Neural cell (in vitro differentiated cells): Measurements from ENCODE around the gene SLC66A1. TPM values are rescaled to one million over a fixed set of nuclear protein-coding genes. Genes with fewer than 3 reads are reported as not detected.

Experiments used
- H2AFZ ChIP-seq: fragments of 200-600, 300-800 bp; sonication (generic), shearing (Covaris generic); 2 replicates; pipeline ENCODE4 v1.6.0; 2014; ENCODE audit warnings: low read depth, mild to moderate bottlenecking, antibody characterized with exemption, low read length, moderate library complexity
- H3F3A ChIP-seq: fragments of 200-600 bp; shearing (Covaris generic); 2 replicates; pipeline ENCODE4 v1.6.1; 2016; ENCODE audit warnings: mild to moderate bottlenecking, moderate library complexity, mixed read lengths, antibody characterized with exemption, low read length; ENCODE audit not compliant: insufficient read depth, poor library complexity, severe bottlenecking
- H3K27ac ChIP-seq: fragments of 200-600, 300-800 bp; sonication (generic), shearing (Covaris generic); 2 replicates; pipeline ENCODE4 v1.5.1; 2014; ENCODE audit warnings: mild to moderate bottlenecking, low read length, moderate library complexity
- H3K27me3 ChIP-seq: fragments of 300-800, 200-600 bp; sonication (generic), shearing (Covaris generic); 2 replicates; pipeline ENCODE4 v1.6.0; 2014; ENCODE audit warnings: mild to moderate bottlenecking, low read depth, low read length, moderate library complexity; ENCODE audit not compliant: insufficient read depth
- H3K36me3 ChIP-seq: fragments of 300-800, 200-600 bp; sonication (generic), shearing (Covaris generic); 2 replicates; pipeline ENCODE4 v1.5.1; 2014; ENCODE audit warnings: mild to moderate bottlenecking, antibody characterized with exemption, low read length, moderate library complexity; ENCODE audit not compliant: insufficient read depth
- H3K4me2 ChIP-seq: fragments of 300-800, 200-600 bp; sonication (generic), shearing (Covaris generic); 2 replicates; pipeline ENCODE4 v1.6.0; 2014; ENCODE audit warnings: mild to moderate bottlenecking, low read length
- H3K4me3 ChIP-seq: fragments of 300-800, 200-600 bp; sonication (generic), shearing (Covaris generic); 2 replicates; pipeline ENCODE4 v1.5.1; 2014; ENCODE audit warnings: mild to moderate bottlenecking, low read length, moderate library complexity
- H3K79me2 ChIP-seq: fragments of 200-600 bp; shearing (Covaris generic); replicated peaks from 2 replicates; pipeline ENCODE4 v1.6.0; 2014; ENCODE audit warnings: mild to moderate bottlenecking, low read length, moderate library complexity; ENCODE audit not compliant: insufficient read depth
- H3K9ac ChIP-seq: fragments of 300-800, 200-600 bp; sonication (generic), shearing (Covaris generic); 2 replicates; pipeline ENCODE4 v1.6.1; 2016; ENCODE audit warnings: mild to moderate bottlenecking, low read length, mixed read lengths
- H3K9me2 ChIP-seq: fragments of 200-600 bp; shearing (Covaris generic); 2 replicates; pipeline ENCODE4 v1.6.1; 2016; ENCODE audit warnings: mild to moderate bottlenecking, low read length, mixed read lengths; ENCODE audit not compliant: insufficient read depth
- H3K9me3 ChIP-seq: fragments of 200-600, 300-800 bp; sonication (generic), shearing (Covaris generic); 2 replicates; pipeline ENCODE4 v1.6.1; 2016; ENCODE audit warnings: mild to moderate bottlenecking, mixed run types, low read length, moderate library complexity, mixed read lengths
- H4K20me1 ChIP-seq: fragments of 200-600 bp; shearing (Covaris generic); 2 replicates; pipeline ENCODE4 v1.6.1; 2016; ENCODE audit warnings: mild to moderate bottlenecking, mixed run types; ENCODE audit not compliant: insufficient read depth
- EP300 ChIP-seq: fragments of 450-650 bp; conservative IDR thresholded peaks from 2 replicates; pipeline ENCODE4 v1.6.1; 2014; ENCODE audit warnings: antibody characterized with exemption, mild to moderate bottlenecking, moderate library complexity; ENCODE audit not compliant: poor library complexity, severe bottlenecking
- EZH2 ChIP-seq: fragments of 200-600, 300-800 bp; shearing (Covaris generic), sonication (generic); IDR thresholded peaks from 2 replicates; pipeline ENCODE4 v1.6.1; 2014; ENCODE audit warnings: antibody characterized with exemption, low read length, borderline replicate concordance, mild to moderate bottlenecking; ENCODE audit not compliant: insufficient read depth, poor library complexity, severe bottlenecking
- MXI1 ChIP-seq: fragments of 450-650 bp; conservative IDR thresholded peaks from 2 replicates; pipeline ENCODE4 v1.6.1; 2014; ENCODE audit warnings: antibody characterized with exemption, mild to moderate bottlenecking; ENCODE audit not compliant: poor library complexity, severe bottlenecking
- POLR2AphosphoS5 ChIP-seq: IDR thresholded peaks from 2 replicates; pipeline ENCODE4 v1.6.1; 2012
- RAD21 ChIP-seq: fragments of 450-650 bp; conservative IDR thresholded peaks from 2 replicates; pipeline ENCODE4 v1.6.1; 2014; ENCODE audit warnings: antibody characterized with exemption, mild to moderate bottlenecking, moderate library complexity
- SMC3 ChIP-seq: fragments of 450-650 bp; conservative IDR thresholded peaks from 2 replicates; pipeline ENCODE4 v1.6.1; 2014; ENCODE audit warnings: antibody characterized with exemption, mild to moderate bottlenecking, moderate library complexity; ENCODE audit not compliant: poor library complexity
- polyA plus RNA-seq: library from polyadenylated mRNA; depleted of rRNA; stranded (reverse); fragments of >200 nt; gene quantifications from 2 replicates; pipeline ENCODE4 v1.2.3, GENCODE V29; 2014
- small RNA-seq, 3 experiments: library from RNA; depleted of rRNA; stranded (forward); fragments of <200 nt; gene quantifications; one replicate each; pipeline ENCODE3, GENCODE V24; 2012
- TF ChIP-seq, protein P1 (sequence below): IDR thresholded peaks from 2 replicates; pipeline ENCODE4 v1.6.1; 2012; ENCODE audit warnings: borderline replicate concordance

The SLC66A1 gene
- polyA plus RNA-seq, 1 donor from 2014 or later, result 31.8 TPM

DNA sequence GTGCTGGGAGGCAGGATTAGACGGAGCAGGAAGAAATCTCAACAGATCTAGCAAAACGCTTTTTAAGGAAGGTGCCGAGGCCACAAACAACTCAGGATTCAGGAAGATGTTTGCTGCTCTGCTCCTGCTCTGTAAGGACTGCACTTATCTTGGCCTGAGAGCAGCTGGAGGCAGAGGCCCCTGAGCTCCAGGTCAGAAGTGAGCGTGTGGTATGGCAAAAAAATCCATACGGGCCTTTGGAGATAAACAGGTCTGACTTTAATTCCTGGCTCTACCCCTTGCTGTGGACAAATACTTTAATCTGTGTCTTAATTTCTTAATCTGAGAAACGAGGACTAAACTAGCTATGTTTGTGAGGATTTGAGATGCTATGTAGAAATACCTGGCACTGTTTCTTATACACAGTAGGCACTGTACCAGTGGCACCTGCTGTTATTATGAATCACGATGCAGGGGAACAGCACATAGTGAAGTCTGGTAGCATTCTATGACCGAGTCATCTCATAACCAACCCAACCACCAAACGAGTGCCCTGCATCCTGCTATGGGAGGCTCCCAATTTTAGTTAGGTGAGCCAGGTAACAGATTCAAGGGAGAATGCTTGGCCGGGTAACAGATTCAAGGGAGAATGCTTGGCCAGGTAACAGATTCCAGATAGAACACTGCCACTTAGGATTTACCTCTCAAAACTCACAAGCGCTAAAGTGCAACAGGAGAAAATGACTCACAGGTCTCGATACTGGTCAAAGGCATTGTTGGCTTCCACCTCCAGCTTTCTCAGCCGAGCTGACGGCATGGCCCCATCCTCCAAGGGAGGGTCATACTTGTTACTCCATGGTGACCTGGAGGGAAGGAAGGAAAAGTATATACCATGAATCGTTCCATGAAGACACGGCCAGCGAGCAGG, 65.9 kb downstream of the SLC66A1 start:
- H2AFZ ChIP-seq, result no peak overlapping the region
- H3F3A ChIP-seq, result no peaks in the 10 kb centered on the region
- H3K36me3 ChIP-seq, result peaks cover 12% of the 10 kb centered on the region
- no peak overlapping the region for H3K4me3 ChIP-seq
- no peaks in the 10 kb centered on the region for H4K20me1 ChIP-seq
- no peaks in the 10 kb centered on the region for H3K9me3 ChIP-seq
- H3K9me2 ChIP-seq, result no peaks in the 10 kb centered on the region
- no peaks in the 10 kb centered on the region for H3K27me3 ChIP-seq
- H3K27ac ChIP-seq, result no peak overlapping the region
- H3K79me2 ChIP-seq, result no peaks in the 10 kb centered on the region
- no peak for TF ChIP-seq RAD21
- no peak for TF ChIP-seq EZH2
- TF ChIP-seq SMC3, result no peak
- no peak for TF ChIP-seq POLR2AphosphoS5
- no peak for TF ChIP-seq MXI1
- TF ChIP-seq, protein P1, sequence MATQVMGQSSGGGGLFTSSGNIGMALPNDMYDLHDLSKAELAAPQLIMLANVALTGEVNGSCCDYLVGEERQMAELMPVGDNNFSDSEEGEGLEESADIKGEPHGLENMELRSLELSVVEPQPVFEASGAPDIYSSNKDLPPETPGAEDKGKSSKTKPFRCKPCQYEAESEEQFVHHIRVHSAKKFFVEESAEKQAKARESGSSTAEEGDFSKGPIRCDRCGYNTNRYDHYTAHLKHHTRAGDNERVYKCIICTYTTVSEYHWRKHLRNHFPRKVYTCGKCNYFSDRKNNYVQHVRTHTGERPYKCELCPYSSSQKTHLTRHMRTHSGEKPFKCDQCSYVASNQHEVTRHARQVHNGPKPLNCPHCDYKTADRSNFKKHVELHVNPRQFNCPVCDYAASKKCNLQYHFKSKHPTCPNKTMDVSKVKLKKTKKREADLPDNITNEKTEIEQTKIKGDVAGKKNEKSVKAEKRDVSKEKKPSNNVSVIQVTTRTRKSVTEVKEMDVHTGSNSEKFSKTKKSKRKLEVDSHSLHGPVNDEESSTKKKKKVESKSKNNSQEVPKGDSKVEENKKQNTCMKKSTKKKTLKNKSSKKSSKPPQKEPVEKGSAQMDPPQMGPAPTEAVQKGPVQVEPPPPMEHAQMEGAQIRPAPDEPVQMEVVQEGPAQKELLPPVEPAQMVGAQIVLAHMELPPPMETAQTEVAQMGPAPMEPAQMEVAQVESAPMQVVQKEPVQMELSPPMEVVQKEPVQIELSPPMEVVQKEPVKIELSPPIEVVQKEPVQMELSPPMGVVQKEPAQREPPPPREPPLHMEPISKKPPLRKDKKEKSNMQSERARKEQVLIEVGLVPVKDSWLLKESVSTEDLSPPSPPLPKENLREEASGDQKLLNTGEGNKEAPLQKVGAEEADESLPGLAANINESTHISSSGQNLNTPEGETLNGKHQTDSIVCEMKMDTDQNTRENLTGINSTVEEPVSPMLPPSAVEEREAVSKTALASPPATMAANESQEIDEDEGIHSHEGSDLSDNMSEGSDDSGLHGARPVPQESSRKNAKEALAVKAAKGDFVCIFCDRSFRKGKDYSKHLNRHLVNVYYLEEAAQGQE, result no peak
- TF ChIP-seq EP300, result no peak
- H3K4me2 ChIP-seq, result no peak overlapping the region
- no peak overlapping the region for H3K9ac ChIP-seq

Small RNA genes within 50 kb of the gene (small RNA-seq; reads per million reads assigned to genes)
- 0.03 to 0.24 (median 0.03) reads per million in 3 experiments for gene RNU6-1099P

Other genes starting within 250 kb of the SLC66A1 start
- gene UBR4, start 102.1 kb upstream of the SLC66A1 start, polyA plus RNA-seq, result 49.7 and 58.4 TPM in 2 replicates
- gene EMC1, start 60.8 kb upstream of the SLC66A1 start, polyA plus RNA-seq, result 75.1 and 75.3 TPM in 2 replicates
- 42.5 and 50.2 TPM in 2 replicates for gene MRTO4, start 60.5 kb upstream of the SLC66A1 start, polyA plus RNA-seq
- 2.9 and 5.1 TPM in 2 replicates for gene AKR7A3, start 23.6 kb upstream of the SLC66A1 start, polyA plus RNA-seq
- gene AKR7A2, start 182 bp upstream of the SLC66A1 start, polyA plus RNA-seq, result 50.6 and 61.7 TPM in 2 replicates
- gene CAPZB, start 173.2 kb downstream of the SLC66A1 start, polyA plus RNA-seq, result 159 and 182 TPM in 2 replicates